Ascending aorta (tissue), 2 donors: ENCODE results near the gene RASGRP3. TPM values are rescaled to one million over a fixed set of nuclear protein-coding genes. Genes with fewer than 3 reads are reported as not detected.

Source experiments
- DNase-seq, 2 donors: peaks; one replicate each; pipeline ENCODE4 v3.0.0-alpha.2; 2019; ENCODE audit warnings: low spot score in 2 of 2
- H3K27ac ChIP-seq, 2 donors: fragments of 200-600 bp; sonication (generic); one replicate each; pipeline ENCODE4 v1.5.1; 2016 to 2017; ENCODE audit warnings: mild to moderate bottlenecking in 1 of 2
- H3K27me3 ChIP-seq: fragments of 200-600 bp; sonication (generic); one replicate; pipeline ENCODE4 v1.5.1; 2017
- H3K36me3 ChIP-seq, 2 donors: fragments of 200-600 bp; sonication (generic); one replicate each; pipeline ENCODE4 v1.5.1; 2016
- H3K4me1 ChIP-seq, 2 donors: fragments of 200-600 bp; sonication (generic); one replicate each; pipeline ENCODE4 v1.5.1; 2016 to 2017; ENCODE audit warnings: mild to moderate bottlenecking in 1 of 2
- H3K4me3 ChIP-seq, 2 donors: fragments of 200-600 bp; sonication (generic); one replicate each; pipeline ENCODE4 v1.5.1; 2016 to 2017; ENCODE audit warnings: mild to moderate bottlenecking in 1 of 2
- H3K9me3 ChIP-seq, 2 donors: fragments of 200-600 bp; sonication (generic); one replicate each; pipeline ENCODE4 v1.5.1; 2016
- CTCF ChIP-seq, 3 experiments: fragments of 200-600 bp in 2 of 3; fragments of 450-650 bp in 1 of 3; sonication (generic) in 2 of 3; IDR thresholded peaks; one replicate each; pipeline ENCODE4 v1.5.1; 2016 to 2019; ENCODE audit warnings: antibody characterized with exemption in 3 of 3, mild to moderate bottlenecking in 1 of 3, moderate library complexity in 1 of 3
- intact Hi-C: fragments of 100-400 bp; cut with DNase I; formaldehyde crosslinking; loops from one replicate; pipeline ENCODE4 v1.15.1; 2023
- total RNA-seq: library from RNA; depleted of rRNA; stranded (reverse); fragments of >200 nt; gene quantifications from one replicate; pipeline ENCODE4 v1.1.0, GENCODE V29; 2016

Gene RASGRP3
- total RNA-seq, 1 donor from 2014 or later, result 1.6 TPM

GRCh38 chr2:33482518-33482917, 6.1 kb downstream of the RASGRP3 start:
- Histone ChIP-seq H3K27ac (no peak overlapping the region), H3K4me3 (no peak overlapping the region), H3K36me3 (no peaks in the 10 kb centered on the region), H3K4me1 (peaks cover 0 to 13% of the 10 kb centered on the region in 2 donors), H3K9me3 (peaks cover 0 to 10% of the 10 kb centered on the region in 2 donors), H3K27me3 (no peaks in the 10 kb centered on the region)
- intact Hi-C loops, result loop anchor here (5.0 kb wide), 1 partner anchor 710 kb away; no protein-coding TSS in a partner anchor
- TF ChIP-seq CTCF (IDR thresholded peaks at IDR 0.05), result no peak
- no peak for DNase-seq

GRCh38 chr2:33484042-33484621, 7.7 kb downstream of the RASGRP3 start:
- peaks cover 0 to 13% of the 10 kb centered on the region in 2 donors for H3K4me1 ChIP-seq
- no peaks in the 10 kb centered on the region for H3K27me3 ChIP-seq
- H3K4me3 ChIP-seq, result no peak overlapping the region
- no peak for TF ChIP-seq CTCF (IDR thresholded peaks at IDR 0.05)
- H3K36me3 ChIP-seq, result no peaks in the 10 kb centered on the region
- no peak for DNase-seq
- peaks cover 0 to 10% of the 10 kb centered on the region in 2 donors for H3K9me3 ChIP-seq
- peak overlapping the region; percentile 36 to 48 for H3K27ac ChIP-seq
- intact Hi-C loops, result loop anchor here (5.0 kb wide), 1 partner anchor 712 kb away; no protein-coding TSS in a partner anchor

- H3K4me3 ChIP-seq, result no peak overlapping the region
- peaks cover 0 to 10% of the 10 kb centered on the region in 2 donors for H3K9me3 ChIP-seq
- no peak for DNase-seq
- intact Hi-C loops, result no loop called here
- TF ChIP-seq CTCF (IDR thresholded peaks at IDR 0.05), result no peak
- no peaks in the 10 kb centered on the region for H3K27me3 ChIP-seq
- H3K36me3 ChIP-seq, result no peaks in the 10 kb centered on the region
- H3K4me1 ChIP-seq, result peaks cover 0 to 13% of the 10 kb centered on the region in 2 donors
- no peak overlapping the region for H3K27ac ChIP-seq
These were observed 8.6 kb downstream of the RASGRP3 start for GRCh38 chr2:33485051-33485450.

GRCh38 chr2:33486544-33486943, 10.1 kb downstream of the RASGRP3 start:
- Histone ChIP-seq H3K9me3 (peaks cover 0 to 10% of the 10 kb centered on the region in 2 donors), H3K4me1 (peaks cover 0 to 13% of the 10 kb centered on the region in 2 donors), H3K27me3 (no peaks in the 10 kb centered on the region), H3K36me3 (no peaks in the 10 kb centered on the region), H3K27ac (no peak overlapping the region), H3K4me3 (no peak overlapping the region)
- intact Hi-C loops, result no loop called here
- TF ChIP-seq CTCF (IDR thresholded peaks at IDR 0.05), result no peak
- no peak for DNase-seq

GRCh38 chr2:33488178-33488690, 11.8 kb downstream of the RASGRP3 start:
- no peak for DNase-seq
- Histone ChIP-seq H3K36me3 (no peaks in the 10 kb centered on the region), H3K4me1 (peaks cover 0 to 13% of the 10 kb centered on the region in 2 donors), H3K27ac (no peak overlapping the region), H3K27me3 (no peaks in the 10 kb centered on the region), H3K4me3 (no peak overlapping the region), H3K9me3 (peaks cover 0 to 10% of the 10 kb centered on the region in 2 donors)
- intact Hi-C loops, result no loop called here
- TF ChIP-seq CTCF (IDR thresholded peaks at IDR 0.05), result no peak
